ENCODE data around the gene CCR9.

The CCR9 gene

GRCh38 chr3:45910892-45911291 lies 24.5 kb downstream of the CCR9 start:
- no peak for DNase-seq

- no peak for DNase-seq
Measured at GRCh38 chr3:45911511-45912226, 25.3 kb downstream of the CCR9 start.

GRCh38 chr3:45912435-45912834 lies 26.1 kb downstream of the CCR9 start:
- DNase-seq: no peak

GRCh38 chr3:45914362-45915058 lies 28.2 kb downstream of the CCR9 start:
- DNase-seq: no peak

GRCh38 chr3:45915059-45915439 lies 28.7 kb downstream of the CCR9 start:
- no peak for DNase-seq

- peak; percentile 4 for DNase-seq
Measured at GRCh38 chr3:45915518-45916231, 29.3 kb downstream of the CCR9 start.

GRCh38 chr3:45917146-45917898 lies 31.0 kb downstream of the CCR9 start:
- no peak for DNase-seq

GRCh38 chr3:45921158-45922038 lies 35.1 kb downstream of the CCR9 start:
- DNase-seq: no peak

- no peak for DNase-seq
Measured at GRCh38 chr3:45922039-45922326, 35.6 kb downstream of the CCR9 start.

- DNase-seq: no peak
Measured at GRCh38 chr3:45922950-45923590, 36.7 kb downstream of the CCR9 start.

GRCh38 chr3:45923755-45924154 lies 37.4 kb downstream of the CCR9 start:
- DNase-seq: peak; percentile 14

GRCh38 chr3:45927881-45928280 lies 41.5 kb downstream of the CCR9 start:
- DNase-seq: no peak

- peak; percentile 49 for DNase-seq
Measured at GRCh38 chr3:45929042-45929679, 42.8 kb downstream of the CCR9 start.

- no peak for DNase-seq
Measured at GRCh38 chr3:45931496-45931895, 45.2 kb downstream of the CCR9 start.

- no peak for DNase-seq
Measured at GRCh38 chr3:45932112-45932511, 45.8 kb downstream of the CCR9 start.

GRCh38 chr3:45933591-45933990 lies 47.2 kb downstream of the CCR9 start:
- no peak for DNase-seq

- DNase-seq: no peak
Measured at GRCh38 chr3:45936261-45936660, 49.9 kb downstream of the CCR9 start.

GRCh38 chr3:45937206-45938042 lies 51.1 kb downstream of the CCR9 start:
- no peak for DNase-seq

- no peak for DNase-seq
Measured at GRCh38 chr3:45938043-45938435, 51.7 kb downstream of the CCR9 start.

GRCh38 chr3:45938864-45939263 lies 52.5 kb downstream of the CCR9 start:
- DNase-seq: peak; percentile 87
